GM21723 (cell line): ENCODE measurements around the gene RAG2.
A peak's percentile ranks its signal among the peaks of the same experiment; 100 is the strongest.

Source experiments
- ATAC-seq: cut with Tn5 transposase; IDR thresholded peaks from one replicate; pipeline ENCODE4 v1.9.1; 2021; ENCODE audit warnings: mild to moderate bottlenecking, moderate library complexity; ENCODE audit not compliant: unreplicated experiment

Gene RAG2

DNA sequence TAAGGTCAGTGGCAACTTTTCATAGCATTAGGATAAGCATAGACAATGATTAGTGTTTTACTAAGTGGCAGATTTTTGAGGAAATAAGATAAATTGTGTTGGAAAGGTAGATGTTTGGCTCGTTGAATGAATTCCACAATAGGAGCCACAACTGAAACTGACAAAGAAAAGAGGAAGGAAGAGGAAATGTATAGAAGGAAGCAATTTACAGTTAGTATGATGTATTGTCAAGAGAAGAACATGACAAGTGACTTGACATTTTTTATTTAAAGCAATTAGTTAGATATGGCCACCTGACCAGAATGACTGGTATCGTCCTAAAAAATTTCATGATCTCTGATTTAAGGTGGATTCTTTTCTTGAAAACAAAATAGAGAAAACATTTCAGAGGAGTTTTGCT, 3.1 kb upstream of the RAG2 start:
- no peak for ATAC-seq

DNA sequence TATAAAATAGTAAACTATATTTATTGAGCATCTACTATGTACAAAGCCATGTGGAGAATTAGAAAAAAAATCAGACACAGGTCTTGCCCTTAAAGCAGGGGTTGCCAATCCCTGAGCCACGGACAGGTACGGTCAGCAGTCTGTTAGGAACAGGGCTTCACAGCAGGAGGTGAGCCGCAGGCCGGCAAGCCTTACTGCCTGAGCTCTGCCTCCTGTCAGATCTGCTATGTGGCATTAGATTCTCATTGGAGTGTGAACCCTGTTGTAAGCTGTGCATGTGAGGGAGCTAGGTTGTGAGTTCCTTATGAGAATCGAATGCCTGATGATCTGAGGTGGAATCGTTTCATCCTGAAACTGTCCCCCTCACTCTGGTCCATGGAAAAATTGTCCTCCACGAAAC, 2.1 kb upstream of the RAG2 start:
- ATAC-seq: no peak

DNA sequence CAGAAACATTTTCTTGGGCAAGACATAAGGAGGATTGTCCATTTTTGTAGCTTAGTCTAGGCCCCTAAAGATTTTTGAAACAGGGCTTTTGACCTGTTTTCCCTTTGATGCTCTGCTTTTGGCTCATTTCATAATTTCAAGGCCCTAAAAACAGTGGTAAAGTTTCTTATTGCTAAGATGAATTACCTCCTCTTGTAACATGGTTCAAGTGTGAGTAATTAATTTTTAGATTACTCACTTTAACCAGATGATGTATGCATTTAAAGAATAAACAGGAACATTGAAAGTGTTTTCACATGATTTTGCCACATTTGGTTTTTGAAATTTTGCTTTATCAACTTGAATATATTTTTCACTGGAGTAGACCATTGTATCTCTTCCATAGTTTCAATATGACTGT, 1.2 kb downstream of the RAG2 start:
- no peak for ATAC-seq

DNA sequence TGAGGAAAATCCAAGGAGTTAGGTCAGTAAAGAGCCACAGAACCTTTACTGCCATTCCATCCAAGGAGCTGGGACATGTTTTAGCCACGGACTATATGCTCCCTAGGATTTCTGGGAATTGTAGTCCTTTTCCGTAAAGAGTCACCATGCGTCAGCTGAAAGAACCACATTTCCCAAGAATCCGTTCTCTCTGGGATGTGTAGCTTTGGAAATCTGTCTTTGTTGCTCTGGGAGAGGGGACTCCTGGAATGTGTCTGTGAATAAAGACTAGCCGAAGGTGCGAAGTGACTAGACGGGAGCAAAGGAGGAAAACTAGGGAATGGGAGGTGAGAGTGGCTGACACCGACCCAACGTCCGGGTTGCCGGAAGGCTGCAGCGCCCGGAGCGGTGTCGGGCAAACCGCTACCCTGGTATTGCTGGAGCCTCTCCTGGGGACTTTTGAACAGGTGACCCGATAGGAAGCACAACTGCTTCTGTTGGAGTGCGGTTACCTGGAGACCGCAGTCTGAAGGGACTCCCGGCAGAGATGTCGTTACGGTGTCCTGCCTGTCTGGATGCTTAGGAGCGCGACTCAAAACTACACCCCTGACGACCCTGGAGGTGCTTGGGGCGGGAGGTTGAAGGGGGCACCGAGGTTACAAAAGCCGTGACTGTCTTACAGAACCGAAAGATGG, 3.6 kb downstream of the RAG2 start, which contains the start of gene IFTAP:
IFTAP (plus strand) TSS at position 187 of the 674 bp plus-strand sequence. CDS start 15,602 bp downstream, outside the sequence.
- peak; percentile 92 for ATAC-seq

DNA sequence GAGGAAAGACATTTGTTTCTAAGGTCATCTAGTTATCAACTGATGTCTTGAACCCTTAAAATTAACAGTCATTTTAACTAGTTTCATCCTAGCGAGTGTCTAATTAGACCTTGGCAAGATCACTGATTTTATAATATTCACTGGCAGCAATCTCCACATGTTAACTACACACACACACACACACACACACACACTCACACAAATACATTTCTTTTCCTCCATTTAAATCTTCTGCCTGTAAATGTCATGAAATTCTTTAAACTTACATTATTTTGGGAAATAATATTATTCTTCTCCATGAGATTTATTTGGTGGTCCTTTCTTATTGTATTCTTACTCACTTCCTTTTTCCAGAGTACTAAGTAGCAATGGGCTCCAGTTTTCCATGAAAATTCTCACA, 6.6 kb downstream of the RAG2 start:
- no peak for ATAC-seq

DNA sequence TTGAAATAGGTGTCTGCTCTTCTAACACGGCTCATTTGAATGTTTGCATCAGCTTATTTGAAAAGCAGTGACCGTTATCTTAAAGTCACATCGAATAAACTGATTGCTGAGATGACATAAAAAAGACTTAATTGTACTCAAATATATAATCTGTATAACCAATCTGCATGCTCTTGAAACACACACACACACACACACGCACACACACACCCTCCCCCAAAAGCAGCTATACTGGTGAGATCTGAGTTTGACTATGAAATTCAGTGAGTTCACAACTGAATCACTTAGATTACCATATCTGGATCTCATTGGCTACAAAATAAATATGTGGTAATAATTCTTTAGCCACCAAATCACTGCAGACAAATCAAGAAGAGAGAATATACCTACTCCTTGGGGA, 7.5 kb downstream of the RAG2 start:
- ATAC-seq: no peak

DNA sequence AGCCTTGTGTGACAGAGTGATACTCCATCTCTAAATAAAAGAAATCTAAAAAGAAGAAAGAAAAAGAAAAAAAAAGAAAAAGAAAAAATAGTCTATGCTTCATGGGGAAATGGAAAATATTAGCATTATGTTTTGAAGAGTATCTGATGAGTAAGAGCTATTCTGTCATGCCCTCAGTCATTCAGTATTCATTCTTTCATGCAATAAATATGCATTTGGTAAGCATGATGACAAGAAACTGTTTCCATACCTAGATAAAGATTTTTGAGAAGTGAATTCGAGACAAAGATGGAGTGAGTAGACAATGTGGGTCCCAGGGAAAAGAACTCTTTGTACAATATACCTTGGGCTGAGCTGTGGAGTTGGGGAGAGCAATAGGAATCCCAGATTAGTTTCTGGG, 9.9 kb downstream of the RAG2 start:
- no peak for ATAC-seq

DNA sequence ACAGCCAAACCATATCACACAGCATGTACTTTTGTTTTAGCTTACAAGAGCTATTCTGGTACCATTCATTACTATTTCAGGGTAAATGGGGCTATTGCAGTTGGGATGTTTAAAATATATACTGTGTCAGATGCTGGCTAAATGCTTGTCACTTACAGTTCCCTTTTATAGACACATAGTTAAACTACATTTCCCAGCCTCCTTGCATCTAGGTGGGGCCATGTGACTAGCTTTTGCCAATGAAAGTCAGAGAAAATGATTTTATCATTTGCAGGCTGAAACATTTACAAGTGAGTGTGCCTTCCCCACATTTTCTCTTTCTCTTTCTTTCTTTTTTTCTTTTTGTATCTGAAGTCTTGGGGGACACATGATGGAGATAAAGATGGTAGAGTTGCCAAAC, 11.5 kb downstream of the RAG2 start:
- peak; percentile 83 for ATAC-seq

DNA sequence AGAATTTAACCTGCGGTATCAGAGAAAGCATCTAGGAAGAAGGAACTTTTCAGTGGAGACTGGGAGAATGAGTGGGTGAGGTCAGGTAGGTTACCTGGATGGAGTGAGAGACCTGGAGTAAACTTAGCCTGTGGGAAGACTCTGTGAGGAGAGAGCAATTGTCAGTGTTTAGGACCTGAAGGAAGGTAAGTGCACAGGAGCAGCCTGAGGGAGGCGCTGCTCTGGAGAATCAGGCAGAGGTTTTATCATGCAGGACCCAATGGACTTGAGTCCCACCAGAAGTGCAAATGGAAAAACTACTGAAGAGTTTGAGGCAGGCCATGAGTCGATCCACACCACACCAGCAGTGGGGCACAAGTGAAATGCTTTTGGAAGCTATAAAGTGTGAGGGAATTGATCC, 14.4 kb downstream of the RAG2 start:
- ATAC-seq: no peak

DNA sequence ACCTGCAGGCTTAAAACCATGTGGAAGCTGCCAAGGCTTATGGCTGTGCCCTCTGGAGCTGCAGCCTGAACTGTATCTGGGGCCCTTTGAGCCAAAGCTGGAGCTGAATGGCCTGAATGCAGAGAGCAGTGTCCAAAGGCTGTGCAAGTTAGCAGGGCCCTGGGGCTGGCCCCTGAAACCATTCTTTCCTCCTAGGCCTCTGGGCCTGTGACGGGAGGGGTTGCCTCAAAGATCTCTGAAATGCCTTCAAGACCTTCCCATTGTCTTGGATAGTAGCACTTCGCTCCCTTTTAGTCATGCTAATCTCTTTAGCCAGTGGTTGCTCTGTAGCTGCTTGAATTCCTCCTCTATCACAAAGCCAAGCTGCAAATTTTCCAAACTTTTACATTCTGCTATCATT, 16.5 kb downstream of the RAG2 start:
- no peak for ATAC-seq

DNA sequence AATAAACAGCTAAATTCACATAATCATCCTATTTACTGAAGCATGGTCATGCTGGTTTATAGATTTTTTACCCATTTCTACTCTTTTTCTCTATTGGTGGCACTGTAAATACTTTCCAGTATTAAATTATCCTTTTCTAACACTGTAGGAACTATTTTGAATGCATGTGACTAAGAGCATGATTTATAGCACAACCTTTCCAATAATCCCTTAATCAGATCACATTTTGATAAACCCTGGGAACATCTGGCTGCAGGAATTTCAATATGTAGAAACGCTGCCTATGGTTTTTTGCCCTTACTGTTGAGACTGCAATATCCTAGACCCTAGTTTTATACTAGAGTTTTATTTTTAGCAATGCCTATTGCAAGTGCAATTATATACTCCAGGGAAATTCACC, 19.6 kb downstream of the RAG2 start:
- ATAC-seq: no peak

DNA sequence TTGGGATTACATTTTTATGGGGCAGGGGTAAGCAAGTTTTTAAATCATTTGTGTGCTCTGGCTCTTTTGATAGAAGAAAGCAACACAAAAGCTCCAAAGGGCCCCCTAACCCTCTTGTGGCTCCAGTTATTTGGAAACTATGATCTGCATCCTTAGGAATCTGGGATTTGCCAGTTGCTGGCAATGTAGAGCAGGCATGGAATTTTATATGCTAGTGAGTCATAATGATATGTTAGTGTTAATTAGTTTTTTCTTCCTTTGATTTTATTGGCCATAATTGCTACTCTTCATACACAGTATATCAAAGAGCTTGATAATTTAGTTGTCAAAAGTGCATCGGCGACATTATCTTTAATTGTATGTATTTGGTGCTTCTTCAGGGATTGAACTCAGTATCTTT, 20.2 kb downstream of the RAG2 start:
- no peak for ATAC-seq

DNA sequence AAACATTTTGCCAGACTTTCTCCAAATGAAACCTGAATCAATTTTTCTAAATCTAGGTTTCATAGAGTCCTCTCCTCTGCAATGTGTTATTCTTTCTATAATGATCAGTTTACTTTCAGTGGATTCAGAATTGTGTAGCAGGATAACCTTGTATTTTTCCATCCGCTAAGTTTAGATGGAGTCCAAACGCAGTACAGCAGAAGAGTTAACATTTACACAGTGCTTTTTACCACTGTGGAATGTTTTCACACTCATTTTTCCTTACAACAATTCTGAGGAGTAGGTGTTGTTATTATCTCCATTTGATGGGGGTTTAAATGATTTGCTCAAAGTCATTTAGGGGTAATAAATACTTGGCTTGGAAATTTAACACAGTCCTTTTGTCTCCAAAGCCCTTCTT, 20.7 kb downstream of the RAG2 start:
- ATAC-seq: no peak

DNA sequence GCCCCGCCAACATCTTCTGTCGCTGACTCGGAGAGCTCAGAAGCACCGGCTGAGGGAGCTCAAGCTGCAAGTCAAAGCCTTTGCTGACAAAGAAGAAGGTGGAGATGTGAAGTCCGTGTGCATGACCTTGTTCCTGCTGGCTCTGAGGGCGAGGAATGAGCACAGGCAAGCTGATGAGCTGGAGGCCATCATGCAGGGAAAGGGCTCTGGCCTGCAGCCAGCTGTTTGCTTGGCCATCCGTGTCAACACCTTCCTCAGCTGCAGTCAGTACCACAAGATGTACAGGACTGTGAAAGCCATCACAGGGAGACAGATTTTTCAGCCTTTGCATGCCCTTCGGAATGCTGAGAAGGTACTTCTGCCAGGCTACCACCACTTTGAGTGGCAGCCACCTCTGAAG, 23.6 kb downstream of the RAG2 start:
- ATAC-seq: no peak

DNA sequence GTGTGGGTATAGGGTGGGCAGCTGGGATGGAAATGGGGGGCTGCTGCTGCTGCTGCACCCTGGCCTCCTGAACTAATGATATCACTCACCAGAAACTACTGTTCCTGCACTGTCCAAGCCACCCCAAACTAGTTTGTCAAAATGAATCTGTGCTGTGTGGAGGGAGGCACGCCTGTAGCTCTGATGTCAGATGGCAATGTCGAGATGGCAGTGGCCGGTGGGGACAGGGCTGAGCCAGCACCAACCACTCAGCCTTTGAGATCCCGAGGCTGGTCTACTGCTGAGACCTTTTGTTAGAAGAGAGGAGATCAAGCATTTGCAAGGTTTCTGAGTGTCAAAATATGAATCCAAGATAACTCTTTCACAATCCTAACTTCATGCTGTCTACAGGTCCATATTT, 28.9 kb downstream of the RAG2 start:
- no peak for ATAC-seq

DNA sequence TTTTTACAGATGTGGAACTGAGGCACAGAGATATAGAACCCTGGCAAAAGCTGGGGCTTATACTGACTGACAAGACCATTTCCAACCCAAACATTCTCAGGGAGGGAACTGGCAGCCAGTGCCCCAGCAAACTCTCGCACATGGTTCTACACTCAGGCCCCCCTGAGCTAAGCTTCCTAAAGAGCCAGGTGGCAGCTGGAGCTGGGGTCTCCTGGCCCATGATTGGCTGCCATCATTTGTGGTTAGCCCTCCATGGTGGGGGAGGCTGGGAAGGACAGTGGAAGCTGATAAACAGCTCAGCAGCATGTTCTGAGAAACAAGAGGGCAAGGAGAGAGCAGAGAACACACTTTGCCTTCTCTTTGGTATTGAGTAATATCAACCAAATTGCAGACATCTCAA, 30.3 kb downstream of the RAG2 start, which contains the start of gene RAG1:
RAG1 (plus strand) TSS at position 314 of the 400 bp plus-strand sequence. CDS start 5,298 bp downstream, outside the sequence.
- no peak for ATAC-seq

DNA sequence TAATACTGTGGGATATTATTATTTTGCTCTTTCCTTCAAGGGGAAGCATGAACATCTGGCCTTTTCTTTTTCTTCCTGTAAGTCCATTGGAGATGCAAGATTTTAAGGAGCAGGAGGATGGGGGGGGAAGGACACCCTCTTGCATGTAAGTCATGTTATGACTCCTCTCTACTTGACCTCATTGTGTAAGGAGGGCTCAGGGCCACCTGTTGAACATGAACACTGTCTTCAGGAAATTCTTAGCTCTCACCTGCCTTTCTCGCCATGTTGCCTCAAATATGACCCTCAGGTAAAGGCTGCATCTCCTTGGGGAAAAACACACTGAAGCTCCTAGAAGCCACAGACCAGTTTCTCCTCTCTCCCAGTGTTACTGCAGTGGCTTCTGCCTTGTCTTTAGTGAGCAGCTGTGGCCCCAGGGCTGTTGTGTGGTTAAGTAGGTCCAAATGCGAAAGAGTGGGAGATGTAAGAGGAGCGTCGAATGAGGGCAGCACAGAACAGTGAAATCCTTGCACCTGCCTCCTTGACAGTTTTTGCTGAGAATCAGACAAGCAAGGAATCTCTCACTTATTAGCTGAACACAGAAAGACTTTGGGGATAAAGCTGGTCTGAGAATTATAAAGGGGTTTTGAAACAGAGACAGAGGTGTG, 31.5 kb downstream of the RAG2 start:
- no peak for ATAC-seq

DNA sequence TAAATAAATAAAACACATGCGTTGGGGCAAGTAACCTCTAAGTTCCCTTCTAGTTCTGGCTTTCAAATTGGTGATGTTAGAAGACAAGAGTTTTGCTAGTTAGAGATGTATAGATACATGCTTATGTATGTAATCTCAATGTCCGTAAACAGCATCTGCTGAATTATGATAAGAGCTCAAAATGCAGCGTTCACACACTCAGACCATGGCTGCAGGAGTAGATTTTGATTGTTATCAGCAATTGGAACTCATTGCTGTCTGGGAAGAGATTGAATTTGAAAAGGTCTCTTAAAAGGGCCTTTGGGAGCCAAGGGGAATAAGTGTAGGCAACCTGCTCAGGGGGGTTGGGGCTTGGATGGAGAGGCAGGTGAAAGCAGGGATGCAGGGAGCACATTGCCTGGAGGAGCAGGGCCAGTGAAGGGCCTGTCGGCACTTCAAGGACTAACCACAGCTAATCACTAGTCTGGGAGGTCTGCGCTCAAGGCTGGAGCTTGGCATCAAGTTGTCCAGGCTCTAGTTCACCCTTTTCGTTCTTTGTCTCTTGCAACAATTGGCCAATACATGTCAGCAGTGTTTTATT, 32.9 kb downstream of the RAG2 start:
- ATAC-seq: no peak

DNA sequence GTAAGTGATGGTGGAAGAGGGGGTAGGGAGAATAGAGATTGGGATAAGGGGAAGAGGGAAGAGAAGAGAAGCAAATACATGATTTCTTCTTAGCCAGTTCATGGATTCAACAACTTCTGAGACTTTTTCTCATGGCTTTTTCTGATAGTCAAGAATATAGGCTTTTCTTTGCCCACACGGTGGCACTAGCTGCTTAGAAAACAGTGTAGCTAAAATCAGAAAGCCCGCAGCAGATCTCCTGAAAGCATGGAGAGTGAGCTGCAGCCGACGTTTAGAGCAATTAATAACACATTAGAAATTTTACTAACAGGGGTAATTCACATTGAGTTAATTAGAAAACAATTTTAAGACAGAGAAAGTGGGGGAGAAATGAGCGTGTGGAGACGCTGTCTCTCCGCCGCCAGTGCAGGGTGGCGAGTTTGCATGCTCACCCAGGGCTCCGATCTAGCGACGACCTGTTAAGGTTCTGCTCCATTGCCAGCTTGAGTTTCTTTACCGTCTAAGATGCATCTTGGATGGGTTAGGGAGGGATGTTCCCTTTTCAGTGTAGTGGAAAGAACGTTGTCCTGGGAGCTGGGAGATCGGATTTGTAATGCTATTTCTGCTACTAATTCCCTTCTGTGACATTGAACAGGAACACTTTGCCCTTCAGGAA, 33.5 kb downstream of the RAG2 start:
- peak; percentile 72 for ATAC-seq

DNA sequence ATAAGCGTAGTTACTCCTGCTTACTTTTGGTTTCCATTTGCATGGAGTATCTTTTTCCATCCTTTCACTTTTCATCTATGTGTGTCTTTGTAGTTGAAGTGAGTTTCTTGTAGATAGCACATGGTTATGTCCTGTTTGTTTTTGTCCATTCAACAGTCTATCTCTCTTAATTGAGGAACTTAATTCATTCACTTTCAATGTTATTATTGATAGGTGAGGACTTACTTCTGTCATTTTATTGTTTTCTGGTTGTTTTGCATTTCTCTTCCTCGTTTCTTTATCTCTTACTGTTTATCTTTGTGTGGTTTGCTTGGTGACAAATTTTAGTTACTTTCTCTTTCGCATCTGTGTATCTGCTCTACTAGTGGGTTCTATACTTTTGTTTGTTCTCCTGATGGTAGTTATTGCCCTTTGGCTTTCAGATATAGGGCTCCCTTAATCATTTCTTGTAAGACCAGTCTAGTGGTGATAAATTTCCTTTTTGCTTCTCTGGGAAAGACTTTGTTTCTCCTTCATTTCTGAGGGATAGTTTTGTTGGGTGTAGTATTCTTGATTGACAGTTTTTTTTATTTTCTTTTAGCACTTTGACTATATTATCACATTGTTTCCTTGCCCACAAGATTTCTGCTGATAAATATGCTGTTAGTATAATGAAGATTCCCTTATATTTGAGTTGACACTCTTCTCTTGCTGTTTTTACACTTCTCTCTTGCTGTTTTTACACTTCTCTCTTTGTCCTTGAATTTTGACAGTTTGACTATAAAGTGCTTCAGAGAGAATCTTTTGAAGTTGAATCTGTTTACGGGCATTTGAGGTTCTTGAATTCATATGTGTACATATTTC, 39.2 kb downstream of the RAG2 start:
- peak; percentile 100 for ATAC-seq

DNA sequence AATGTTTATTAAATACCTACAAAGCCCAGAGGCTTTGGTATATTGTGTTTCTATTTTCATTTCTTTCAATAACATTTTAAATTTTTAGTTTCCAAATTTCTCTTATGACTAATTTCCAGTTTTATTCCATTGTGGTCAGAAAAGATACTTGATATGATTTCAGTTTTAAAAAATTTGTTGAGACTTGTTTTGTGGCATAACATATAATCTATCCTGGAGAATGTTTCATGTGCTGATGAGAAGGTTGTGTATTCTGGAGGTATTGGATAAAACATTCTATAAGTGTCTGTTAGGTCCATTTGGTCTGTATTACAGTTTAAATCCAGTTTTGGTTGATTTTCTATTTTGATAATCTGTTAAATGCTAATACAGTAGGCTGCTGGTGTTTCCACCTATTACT, 40.0 kb downstream of the RAG2 start:
- ATAC-seq: no peak
